Measurements from ENCODE around the gene LBP. TPM values are rescaled to one million over a fixed set of nuclear protein-coding genes. Genes with fewer than 3 reads are reported as not detected.

LBP gene
- total RNA-seq, 2 donors from 2014 or later = 0.18 TPM; not detected in 1

DNA sequence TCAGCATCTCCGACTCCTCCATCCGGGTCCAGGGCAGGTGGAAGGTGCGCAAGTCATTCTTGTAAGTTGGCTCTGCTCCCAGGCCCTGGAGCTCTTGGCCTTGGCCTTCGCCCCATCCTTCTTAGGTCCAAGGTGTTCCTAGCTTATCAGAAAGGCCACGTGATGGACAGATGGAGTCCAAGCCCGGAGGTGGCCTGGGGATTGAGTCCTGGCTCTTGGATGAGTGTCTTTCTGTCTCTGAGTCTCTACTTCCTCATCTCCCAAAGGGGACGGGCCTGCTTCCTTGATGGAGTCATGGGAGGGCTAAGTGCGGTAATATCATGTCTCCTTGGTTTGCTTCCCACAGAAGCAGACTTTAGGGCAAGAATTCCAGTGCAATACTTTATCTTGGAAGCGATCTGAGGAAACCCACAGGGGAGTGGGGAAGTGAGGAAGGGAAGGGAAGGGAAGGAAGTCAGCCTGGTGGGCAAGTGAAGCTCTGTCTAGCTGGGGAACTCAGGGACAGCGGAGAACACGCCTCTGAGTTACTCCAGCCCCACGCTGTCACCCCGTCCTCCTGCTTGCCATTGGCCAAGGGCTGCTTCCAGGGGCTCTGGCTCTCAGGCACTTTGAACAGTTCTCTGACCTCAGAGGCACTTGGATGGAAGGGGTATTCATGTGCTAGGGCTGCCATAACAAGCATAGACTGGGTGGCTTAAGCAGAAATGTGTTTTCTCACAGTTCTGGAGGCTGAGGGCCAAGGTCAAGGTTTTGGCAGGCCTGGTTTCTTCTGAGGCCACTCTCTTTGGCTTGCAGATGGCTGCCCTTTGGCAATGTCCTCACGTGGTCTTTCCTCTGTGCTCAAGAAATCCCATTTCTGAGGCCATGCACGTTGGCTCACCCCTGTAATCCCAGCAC, 4.8 kb downstream of the LBP start:
- H3K9me3 ChIP-seq (ENCODE audit: control insufficient read depth, low read length) = no peaks in the 10 kb centered on the region
- H3K9ac ChIP-seq (ENCODE audit: extremely low read depth, low read length, poor library complexity, severe bottlenecking) = no peak overlapping the region
- Mint-ChIP-seq H3K27ac (no peak overlapping the region), H3K4me1 (peaks cover 10% of the 10 kb centered on the region), H3K36me3 (ENCODE audit: low read depth) (no peaks in the 10 kb centered on the region), H3K4me3 (no peak overlapping the region), H3K27me3 (ENCODE audit: insufficient read depth) (no peaks in the 10 kb centered on the region), H3K9me3 (no peaks in the 10 kb centered on the region)
- H3K36me3 ChIP-seq (ENCODE audit: control insufficient read depth, insufficient read depth, low read length) = no peaks in the 10 kb centered on the region
- no peak overlapping the region for H3K4me3 ChIP-seq (ENCODE audit: low read length)
- H3K27me3 ChIP-seq (ENCODE audit: control insufficient read depth, insufficient read depth, low read length, poor library complexity, severe bottlenecking) = no peaks in the 10 kb centered on the region
- H3K27ac ChIP-seq (ENCODE audit: low read depth, low read length) = no peak overlapping the region
- DNase-seq = no peak
- WGBS, 2 experiments (ENCODE audit: insufficient coverage in 1 of 2, insufficient read length in 1 of 2) = 86 to 91% methylated on average over 11 to 15 of the region's 15 CpGs
- TF ChIP-seq, protein P1, sequence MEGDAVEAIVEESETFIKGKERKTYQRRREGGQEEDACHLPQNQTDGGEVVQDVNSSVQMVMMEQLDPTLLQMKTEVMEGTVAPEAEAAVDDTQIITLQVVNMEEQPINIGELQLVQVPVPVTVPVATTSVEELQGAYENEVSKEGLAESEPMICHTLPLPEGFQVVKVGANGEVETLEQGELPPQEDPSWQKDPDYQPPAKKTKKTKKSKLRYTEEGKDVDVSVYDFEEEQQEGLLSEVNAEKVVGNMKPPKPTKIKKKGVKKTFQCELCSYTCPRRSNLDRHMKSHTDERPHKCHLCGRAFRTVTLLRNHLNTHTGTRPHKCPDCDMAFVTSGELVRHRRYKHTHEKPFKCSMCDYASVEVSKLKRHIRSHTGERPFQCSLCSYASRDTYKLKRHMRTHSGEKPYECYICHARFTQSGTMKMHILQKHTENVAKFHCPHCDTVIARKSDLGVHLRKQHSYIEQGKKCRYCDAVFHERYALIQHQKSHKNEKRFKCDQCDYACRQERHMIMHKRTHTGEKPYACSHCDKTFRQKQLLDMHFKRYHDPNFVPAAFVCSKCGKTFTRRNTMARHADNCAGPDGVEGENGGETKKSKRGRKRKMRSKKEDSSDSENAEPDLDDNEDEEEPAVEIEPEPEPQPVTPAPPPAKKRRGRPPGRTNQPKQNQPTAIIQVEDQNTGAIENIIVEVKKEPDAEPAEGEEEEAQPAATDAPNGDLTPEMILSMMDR (conservative IDR thresholded peaks at IDR 0.05) = no peak
- no peaks in the 10 kb centered on the region for H3K4me1 ChIP-seq (ENCODE audit: control insufficient read depth, insufficient read depth, low read length)

- Histone ChIP-seq H3K9ac (ENCODE audit: extremely low read depth, low read length, poor library complexity, severe bottlenecking) (no peak overlapping the region), H3K4me1 (ENCODE audit: control insufficient read depth, insufficient read depth, low read length) (no peaks in the 10 kb centered on the region), H3K27me3 (ENCODE audit: control insufficient read depth, insufficient read depth, low read length, poor library complexity, severe bottlenecking) (no peaks in the 10 kb centered on the region), H3K36me3 (ENCODE audit: control insufficient read depth, insufficient read depth, low read length) (no peaks in the 10 kb centered on the region), H3K27ac (ENCODE audit: low read depth, low read length) (no peak overlapping the region), H3K4me3 (ENCODE audit: low read length) (no peak overlapping the region), H3K9me3 (ENCODE audit: control insufficient read depth, low read length) (no peaks in the 10 kb centered on the region)
- Mint-ChIP-seq H3K27me3 (ENCODE audit: insufficient read depth) (no peaks in the 10 kb centered on the region), H3K36me3 (ENCODE audit: low read depth) (no peaks in the 10 kb centered on the region), H3K27ac (no peak overlapping the region), H3K9me3 (no peaks in the 10 kb centered on the region), H3K4me3 (no peak overlapping the region), H3K4me1 (peaks cover 10% of the 10 kb centered on the region)
- 58 to 68% methylated on average over 4 to 7 of the region's 7 CpGs for WGBS, 2 experiments (ENCODE audit: insufficient coverage in 1 of 2, insufficient read length in 1 of 2)
- TF ChIP-seq, protein P1 (conservative IDR thresholded peaks at IDR 0.05) = no peak
- no peak for DNase-seq
Observed at GRCh38 chr20:38353316-38353715, 7.0 kb downstream of the LBP start.

- TF ChIP-seq, protein P1 (conservative IDR thresholded peaks at IDR 0.05) = no peak
- no peak for DNase-seq
- Histone ChIP-seq H3K4me1 (ENCODE audit: control insufficient read depth, insufficient read depth, low read length) (no peaks in the 10 kb centered on the region), H3K4me3 (ENCODE audit: low read length) (no peak overlapping the region), H3K36me3 (ENCODE audit: control insufficient read depth, insufficient read depth, low read length) (no peaks in the 10 kb centered on the region), H3K9me3 (ENCODE audit: control insufficient read depth, low read length) (no peaks in the 10 kb centered on the region), H3K9ac (ENCODE audit: extremely low read depth, low read length, poor library complexity, severe bottlenecking) (no peak overlapping the region), H3K27ac (ENCODE audit: low read depth, low read length) (no peak overlapping the region), H3K27me3 (ENCODE audit: control insufficient read depth, insufficient read depth, low read length, poor library complexity, severe bottlenecking) (no peaks in the 10 kb centered on the region)
- Mint-ChIP-seq H3K4me3 (no peak overlapping the region), H3K27ac (no peak overlapping the region), H3K36me3 (ENCODE audit: low read depth) (no peaks in the 10 kb centered on the region), H3K4me1 (peaks cover 10% of the 10 kb centered on the region), H3K9me3 (no peaks in the 10 kb centered on the region), H3K27me3 (ENCODE audit: insufficient read depth) (no peaks in the 10 kb centered on the region)
- WGBS, 2 experiments (ENCODE audit: insufficient coverage in 1 of 2, insufficient read length in 1 of 2) = 90 to 91% methylated on average over 7 to 10 of the region's 10 CpGs
Observed at GRCh38 chr20:38354227-38354626, 7.9 kb downstream of the LBP start.

Data from endodermal cell (in vitro differentiated cells).